SJSA1 (cell line): Measurements from ENCODE around the gene UGDH. TPM values are rescaled to one million over a fixed set of nuclear protein-coding genes. Genes with fewer than 3 reads are reported as not detected.
"Not testable (repeated sequence)": the region's sequence is repeated elsewhere in the genome, so short reads cannot be mapped to it uniquely, and the experiment has no call there.

Source experiments
- DNase-seq, 2 experiments: peaks; one replicate each; pipeline ENCODE4 v3.0.0-alpha.2; 2015 to 2020; ENCODE audit warnings: low spot score in 2 of 2, low read depth in 1 of 2
- H3K27ac ChIP-seq: fragments of 250-450 bp; sonication (Bioruptor Pico); 2 replicates; pipeline ENCODE4 v1.5.1; 2020; ENCODE audit warnings: mild to moderate bottlenecking, moderate library complexity
- H3K27me3 ChIP-seq: fragments of 250-450 bp; sonication (Bioruptor Pico); replicated peaks from 2 replicates; pipeline ENCODE4 v1.5.1; 2020; ENCODE audit warnings: mild to moderate bottlenecking, moderate library complexity
- H3K36me3 ChIP-seq: fragments of 250-450 bp; sonication (Bioruptor Pico); 2 replicates; pipeline ENCODE4 v1.5.1; 2020; ENCODE audit warnings: mild to moderate bottlenecking
- H3K4me1 ChIP-seq: fragments of 250-450 bp; sonication (Bioruptor Pico); replicated peaks from 2 replicates; pipeline ENCODE4 v1.6.1; 2021; ENCODE audit warnings: mild to moderate bottlenecking
- H3K4me3 ChIP-seq: fragments of 250-450 bp; sonication (Bioruptor Pico); 2 replicates; pipeline ENCODE4 v1.5.1; 2020; ENCODE audit warnings: mild to moderate bottlenecking
- H3K9me3 ChIP-seq: fragments of 250-450 bp; sonication (Bioruptor Pico); replicated peaks from 2 replicates; pipeline ENCODE4 v1.5.1; 2020; ENCODE audit warnings: mild to moderate bottlenecking
- total RNA-seq: library from RNA; depleted of rRNA; stranded (reverse); fragments of >200 nt; shearing (Covaris generic); gene quantifications from 2 replicates; pipeline ENCODE4 v1.2.3, GENCODE V29; 2014

UGDH gene
- total RNA-seq, 1 experiment from 2014 or later: 27.4 TPM

- peaks cover 11% of the 10 kb centered on the region; the same call in 1 of the 2 replicates for H3K4me1 ChIP-seq
- H3K36me3 ChIP-seq, H3K27me3 ChIP-seq, H3K9me3 ChIP-seq, DNase-seq, H3K4me3 ChIP-seq, H3K27ac ChIP-seq: not testable (repeated sequence)
Observed at GRCh38 chr4:39544080-39544479, 16.8 kb upstream of the UGDH start.

- Histone ChIP-seq H3K36me3 (no peaks in the 10 kb centered on the region), H3K9me3 (no peaks in the 10 kb centered on the region), H3K27ac (no peak overlapping the region), H3K4me3 (no peak overlapping the region), H3K27me3 (no peaks in the 10 kb centered on the region), H3K4me1 (peaks cover 1% of the 10 kb centered on the region; the same call in 1 of the 2 replicates)
- no peak for DNase-seq
Observed at GRCh38 chr4:39543034-39543433, 15.8 kb upstream of the UGDH start.

GRCh38 chr4:39542611-39543012 is 15.4 kb upstream of the UGDH start:
- no peaks in the 10 kb centered on the region for H3K36me3 ChIP-seq
- no peaks in the 10 kb centered on the region for H3K9me3 ChIP-seq
- H3K27ac ChIP-seq: no peak overlapping the region
- no peaks in the 10 kb centered on the region for H3K4me1 ChIP-seq
- no peak overlapping the region for H3K4me3 ChIP-seq
- no peaks in the 10 kb centered on the region for H3K27me3 ChIP-seq
- no peak for DNase-seq

DNA sequence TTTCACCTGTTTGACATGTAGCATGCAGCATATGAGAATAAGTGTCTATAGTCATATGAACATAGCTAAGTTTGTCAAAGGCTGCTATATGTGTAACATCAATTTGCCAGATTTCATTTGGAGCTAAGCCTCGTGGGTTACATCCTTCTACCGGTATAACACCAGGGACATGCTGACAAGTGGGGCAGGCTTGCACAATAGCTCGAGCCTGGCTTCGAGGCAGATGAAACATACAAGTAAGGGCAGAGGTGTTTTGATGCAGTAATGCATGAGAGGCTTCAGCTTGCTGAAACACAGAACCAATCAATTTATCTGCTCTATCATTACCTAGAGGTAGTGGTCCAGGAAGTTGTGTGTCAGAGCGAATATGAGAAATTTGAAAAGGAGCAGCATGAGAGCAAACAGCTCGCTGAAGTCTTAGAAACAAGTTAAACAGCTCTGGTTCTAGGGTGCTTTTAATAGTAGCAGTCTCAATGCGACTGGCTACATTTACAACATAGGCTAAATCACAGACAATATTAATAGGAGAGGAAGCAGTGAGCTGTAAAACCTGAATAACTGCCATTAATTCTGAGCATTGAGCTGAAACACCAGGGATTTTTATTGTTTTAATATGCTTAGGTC is 14.9 kb upstream of the UGDH start:
- Histone ChIP-seq H3K27me3 (no peaks in the 10 kb centered on the region), H3K9me3 (no peaks in the 10 kb centered on the region), H3K4me1 (no peaks in the 10 kb centered on the region), H3K27ac (no peak overlapping the region), H3K36me3 (no peaks in the 10 kb centered on the region), H3K4me3 (no peak overlapping the region)
- DNase-seq: no peak

DNA sequence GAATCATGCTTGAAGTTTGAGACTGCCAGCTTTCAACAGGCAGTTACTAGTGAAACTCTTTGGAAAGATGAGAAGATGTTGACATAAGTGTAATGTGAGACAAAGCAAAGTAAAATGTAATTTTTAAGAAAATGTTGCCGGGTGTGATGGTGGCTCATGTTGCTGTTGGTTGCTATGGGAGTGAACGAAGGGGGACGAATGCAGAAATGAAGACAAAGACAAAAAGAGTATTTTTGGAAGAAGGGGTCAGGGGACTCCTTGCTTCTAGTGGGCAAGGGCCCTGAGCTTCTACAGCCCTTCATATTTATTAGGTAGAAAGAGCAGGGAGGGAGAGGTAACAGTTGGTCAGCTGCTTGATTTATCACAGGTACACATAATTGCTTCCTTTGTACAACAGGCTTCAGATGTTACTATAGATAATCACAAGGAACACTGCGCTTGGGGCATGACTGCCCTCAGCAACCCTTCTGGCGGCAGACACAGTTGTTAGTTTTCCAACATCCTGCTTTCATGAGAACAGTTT is 11.9 kb upstream of the UGDH start:
- Histone ChIP-seq H3K9me3 (no peaks in the 10 kb centered on the region), H3K4me1 (no peaks in the 10 kb centered on the region), H3K36me3 (no peaks in the 10 kb centered on the region), H3K27me3 (no peaks in the 10 kb centered on the region), H3K4me3 (no peak overlapping the region), H3K27ac (no peak overlapping the region)
- DNase-seq: no peak

GRCh38 chr4:39533541-39533940 is 6.3 kb upstream of the UGDH start:
- no peak for DNase-seq
- H3K4me3 ChIP-seq: no peak overlapping the region
- no peaks in the 10 kb centered on the region for H3K9me3 ChIP-seq
- H3K27me3 ChIP-seq: no peaks in the 10 kb centered on the region
- H3K4me1 ChIP-seq: no peaks in the 10 kb centered on the region; the same call in 1 of the 2 replicates
- no peaks in the 10 kb centered on the region for H3K36me3 ChIP-seq
- H3K27ac ChIP-seq: no peak overlapping the region

DNA sequence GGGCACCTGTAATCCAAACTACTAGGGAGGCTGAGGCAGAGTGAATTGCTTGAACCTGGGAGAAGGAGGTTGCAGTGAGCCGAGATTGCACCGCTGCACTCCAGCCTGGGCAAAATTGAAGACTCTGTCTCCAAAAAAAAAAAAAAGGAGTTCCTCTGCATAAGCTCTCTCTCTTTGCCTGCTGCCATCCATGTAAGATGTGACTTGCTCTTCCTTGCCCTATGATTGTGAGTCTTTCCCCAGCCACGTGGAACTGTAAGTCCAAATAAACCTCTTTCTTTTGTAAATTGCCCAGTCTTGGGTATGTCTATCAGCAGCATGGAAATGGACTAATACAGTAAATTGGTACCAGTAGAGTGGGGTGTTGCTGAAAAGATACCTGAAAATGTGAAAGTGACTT is 5.0 kb upstream of the UGDH start:
- H3K27ac ChIP-seq, H3K27me3 ChIP-seq, H3K36me3 ChIP-seq, H3K9me3 ChIP-seq, H3K4me1 ChIP-seq, DNase-seq, H3K4me3 ChIP-seq: not testable (repeated sequence)

DNA sequence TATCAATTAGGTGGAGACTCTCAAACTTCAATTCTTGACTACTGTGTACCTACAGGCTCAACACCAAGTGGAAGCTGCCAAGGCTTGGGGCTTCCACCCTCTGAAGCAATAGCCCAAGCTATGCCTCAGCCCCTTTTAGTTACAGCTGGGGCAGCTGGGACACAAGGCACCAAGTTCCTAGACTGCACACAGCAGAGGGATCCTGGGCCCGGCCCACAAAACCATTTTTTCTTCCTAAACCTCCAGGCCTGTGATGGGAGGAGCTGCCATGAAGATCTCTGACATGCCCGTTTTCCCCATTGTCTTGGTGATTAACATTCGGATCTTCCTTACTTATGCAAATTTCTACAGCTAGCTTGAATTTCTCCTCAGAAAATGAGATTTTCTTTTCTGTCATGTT is 3.4 kb upstream of the UGDH start:
- Histone ChIP-seq H3K4me3 (no peak overlapping the region), H3K27me3 (no peaks in the 10 kb centered on the region), H3K36me3 (peaks cover 3% of the 10 kb centered on the region; the same call in 1 of the 2 replicates), H3K27ac (no peak overlapping the region), H3K9me3 (no peaks in the 10 kb centered on the region), H3K4me1 (no peaks in the 10 kb centered on the region; the same call in 1 of the 2 replicates)
- no peak for DNase-seq

DNA sequence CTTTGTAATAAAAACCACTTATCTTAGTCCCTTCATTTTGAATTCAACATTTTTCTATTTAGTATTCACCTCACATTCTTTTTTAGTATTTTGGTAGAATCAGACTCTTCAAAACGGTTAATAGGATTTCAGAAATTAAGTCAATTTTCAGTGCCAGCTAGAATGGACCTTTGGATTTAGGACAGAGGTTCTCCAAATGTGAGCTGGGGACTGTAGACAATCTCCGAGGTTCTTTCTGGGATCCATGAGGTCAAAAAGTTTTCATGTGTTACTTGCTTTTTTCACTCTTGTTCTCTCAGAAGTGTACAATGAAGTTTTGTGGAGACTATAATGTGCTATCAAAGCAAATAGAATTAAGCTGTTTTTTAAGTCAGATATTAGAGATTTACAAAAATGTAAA is 2.3 kb upstream of the UGDH start:
- no peak for DNase-seq
- H3K4me3 ChIP-seq: no peak overlapping the region
- H3K9me3 ChIP-seq: no peaks in the 10 kb centered on the region
- no peaks in the 10 kb centered on the region for H3K27me3 ChIP-seq
- H3K36me3 ChIP-seq: peaks cover 3% of the 10 kb centered on the region; the same call in 1 of the 2 replicates
- no peak overlapping the region for H3K27ac ChIP-seq
- H3K4me1 ChIP-seq: no peaks in the 10 kb centered on the region; the same call in 1 of the 2 replicates

- Histone ChIP-seq H3K27ac (peak overlapping the region; percentile 74), H3K4me1 (no peaks in the 10 kb centered on the region; the same call in 1 of the 2 replicates), H3K9me3 (no peaks in the 10 kb centered on the region), H3K27me3 (no peaks in the 10 kb centered on the region), H3K4me3 (peak overlapping the region; percentile 92), H3K36me3 (peaks cover 3% of the 10 kb centered on the region; the same call in 1 of the 2 replicates)
- no peak for DNase-seq
Observed at GRCh38 chr4:39528061-39528465, 824 bp upstream of the UGDH start.

DNA sequence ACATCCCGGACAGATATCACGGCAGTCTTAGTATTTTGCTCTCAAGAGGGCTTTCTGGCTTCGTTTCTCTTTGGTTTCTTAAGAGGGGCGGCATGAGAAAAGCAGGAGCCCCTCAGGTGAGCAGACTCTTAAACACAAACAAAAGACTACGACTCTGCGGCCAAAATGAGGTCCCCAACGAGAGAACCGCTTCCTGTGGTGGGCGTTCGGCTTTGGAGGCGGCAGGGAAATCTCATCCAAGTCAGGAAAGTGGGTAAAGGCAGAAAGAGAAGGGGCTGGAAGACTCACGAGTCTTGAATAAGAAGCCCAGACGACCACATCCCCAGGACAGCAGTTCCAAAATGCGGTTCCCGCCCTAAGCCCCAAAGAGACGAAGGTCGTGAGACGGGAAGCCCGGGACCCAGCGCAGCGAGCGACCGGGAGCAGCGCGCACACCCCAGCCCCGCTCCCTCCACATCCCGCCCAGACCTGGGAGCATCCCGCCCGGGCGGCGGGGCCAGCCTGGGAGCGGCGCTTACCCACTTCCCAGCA is 409 bp downstream of the UGDH start:
- Histone ChIP-seq H3K4me1 (peaks cover 3% of the 10 kb centered on the region), H3K27me3 (no peaks in the 10 kb centered on the region), H3K9me3 (no peaks in the 10 kb centered on the region), H3K4me3 (peak overlapping the region; percentile 92), H3K27ac (peak overlapping the region; percentile 43), H3K36me3 (peaks cover 3% of the 10 kb centered on the region; the same call in 1 of the 2 replicates)
- no peak for DNase-seq

DNA sequence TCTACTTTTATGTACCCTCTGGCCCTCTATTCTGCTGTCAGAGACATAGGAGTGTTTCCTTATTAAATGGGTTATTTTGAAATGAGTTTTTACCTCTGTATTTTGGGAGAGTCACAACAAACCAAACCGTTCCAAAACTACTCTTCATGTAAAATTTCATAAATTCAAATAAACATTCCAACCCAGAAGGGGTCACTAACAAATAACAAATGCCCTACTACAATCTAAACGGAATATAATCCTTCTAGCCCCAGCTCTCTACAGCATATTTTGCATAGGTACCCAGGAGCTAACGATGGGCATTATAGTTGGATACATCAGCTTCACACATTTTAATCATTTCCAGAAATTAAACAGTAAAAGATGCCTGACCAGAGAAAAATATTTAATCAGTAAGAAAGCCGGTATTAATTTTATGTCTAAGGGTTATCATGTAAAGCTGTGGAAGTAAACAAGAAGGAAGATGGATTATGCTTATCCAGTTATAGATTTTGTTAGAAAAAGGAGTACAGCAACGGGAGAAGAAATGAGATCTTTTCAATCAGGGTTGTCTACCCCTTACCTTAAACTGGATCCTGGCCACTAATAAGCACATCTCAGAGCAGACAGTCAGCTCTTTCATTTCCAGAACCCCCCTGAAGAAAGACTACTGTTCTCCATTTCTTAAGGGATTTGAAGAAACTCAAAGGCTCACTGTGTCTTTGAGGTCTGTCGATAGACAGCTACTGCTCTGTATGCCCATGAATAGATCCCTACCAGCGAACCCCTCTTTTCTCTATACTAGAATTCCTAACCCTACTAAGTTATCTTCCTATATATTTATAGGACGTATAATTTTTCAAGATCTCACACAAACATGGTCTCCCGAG is 1.2 kb downstream of the UGDH start:
- no peak overlapping the region; the same call in 1 of the 2 replicates for H3K27ac ChIP-seq
- H3K9me3 ChIP-seq: no peaks in the 10 kb centered on the region
- peak overlapping the region; percentile 92 for H3K4me3 ChIP-seq
- peaks cover 3% of the 10 kb centered on the region; the same call in 1 of the 2 replicates for H3K36me3 ChIP-seq
- no peak for DNase-seq
- H3K27me3 ChIP-seq: no peaks in the 10 kb centered on the region
- H3K4me1 ChIP-seq: peaks cover 5% of the 10 kb centered on the region

DNA sequence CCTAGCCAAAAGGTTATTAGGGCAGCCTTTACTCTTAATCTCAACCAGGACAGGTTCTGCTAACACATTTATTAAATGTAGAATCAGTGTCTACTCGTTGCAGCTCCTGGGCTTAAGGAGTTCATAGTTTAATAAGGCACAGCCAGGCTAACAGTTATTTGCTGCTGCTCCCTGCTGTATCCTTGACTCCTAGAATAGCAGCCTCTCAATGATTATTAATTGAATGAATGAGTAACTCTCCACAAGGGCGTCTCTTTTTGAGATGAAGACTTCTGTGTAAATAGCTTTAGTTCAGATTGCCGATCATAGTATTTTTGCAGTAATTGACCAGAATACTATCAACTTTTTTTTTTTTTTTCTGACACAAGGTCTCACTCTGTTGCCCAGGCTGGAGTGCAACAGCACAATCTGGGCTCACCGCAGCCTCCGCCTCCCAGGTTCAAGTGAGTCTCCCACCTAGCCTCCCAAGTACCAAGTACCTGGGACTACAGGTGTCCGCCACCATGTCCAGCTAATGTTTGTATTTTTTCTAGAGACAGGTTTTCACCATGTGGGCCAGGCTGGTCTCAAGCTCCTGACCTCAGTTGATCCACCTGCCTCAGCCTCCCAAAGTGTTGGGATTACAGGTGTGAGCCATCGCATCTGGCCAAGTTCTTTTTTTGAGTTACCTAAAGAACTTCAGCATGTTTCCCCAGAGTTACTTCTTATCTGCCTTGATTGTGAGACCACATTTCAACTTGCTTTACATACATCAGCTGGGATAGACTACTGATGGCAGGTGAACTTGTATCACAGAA is 2.9 kb downstream of the UGDH start:
- peaks cover 5% of the 10 kb centered on the region for H3K4me1 ChIP-seq
- no peak for DNase-seq
- no peak overlapping the region for H3K4me3 ChIP-seq
- H3K36me3 ChIP-seq: peaks cover 3% of the 10 kb centered on the region; the same call in 1 of the 2 replicates
- no peaks in the 10 kb centered on the region for H3K27me3 ChIP-seq
- H3K27ac ChIP-seq: no peak overlapping the region
- H3K9me3 ChIP-seq: no peaks in the 10 kb centered on the region
